Measurements from ENCODE around the gene FARS2.

FARS2 gene

DNA sequence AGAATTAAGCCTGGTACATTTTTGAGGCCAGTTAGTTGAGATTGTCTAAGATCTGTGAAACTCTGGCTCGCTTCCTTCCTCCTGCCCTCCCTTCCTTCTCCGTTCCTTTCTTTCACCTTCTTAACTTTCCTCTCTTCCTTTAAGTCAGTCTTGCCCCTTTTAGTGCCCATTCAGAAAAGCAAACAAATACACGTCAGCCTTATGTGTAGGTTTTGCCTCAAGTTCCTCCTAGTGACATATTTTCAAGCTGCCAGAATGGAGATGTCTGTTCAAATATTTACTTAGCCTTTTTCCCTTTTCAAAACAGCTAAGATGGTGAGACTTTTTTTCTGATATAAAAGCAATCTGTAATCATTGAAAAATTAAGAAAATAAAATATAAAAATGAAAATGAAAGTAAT, 178.4 kb downstream of the FARS2 start:
- ChIA-PET CTCF (no interaction called here), POLR2A (ENCODE audit: low non-redundant PET) (no interaction called here)
- no peak for TF ChIP-seq CTCF (conservative IDR thresholded peaks at IDR 0.05; ENCODE audit: low read depth)
- no peak for DNase-seq (ENCODE audit: low spot score)
- H3K27ac ChIP-seq, result no peak overlapping the region

DNA sequence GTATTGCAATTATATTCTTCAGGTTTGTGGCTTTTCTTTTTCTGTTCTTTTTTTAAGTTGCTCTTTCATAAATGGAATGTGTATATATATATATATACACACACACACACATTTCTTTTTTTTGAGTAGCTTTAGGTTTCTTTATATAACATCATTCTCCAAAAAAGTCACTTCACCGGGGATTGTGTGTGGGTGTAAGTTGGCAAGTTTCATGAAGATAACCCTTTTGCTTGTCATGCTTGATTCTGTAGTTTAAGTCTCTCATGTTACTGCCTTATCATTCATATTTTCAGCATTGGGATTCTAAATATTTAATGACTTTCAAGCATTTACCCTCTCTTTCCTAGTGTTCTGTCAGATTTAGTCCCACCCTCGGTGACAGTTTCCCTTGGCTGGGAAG, 181.0 kb downstream of the FARS2 start:
- ChIA-PET POLR2A (ENCODE audit: low non-redundant PET) (no interaction called here), CTCF (no interaction called here)
- DNase-seq (ENCODE audit: low spot score), result no peak
- no peak overlapping the region for H3K27ac ChIP-seq
- TF ChIP-seq CTCF (conservative IDR thresholded peaks at IDR 0.05; ENCODE audit: low read depth), result no peak

DNA sequence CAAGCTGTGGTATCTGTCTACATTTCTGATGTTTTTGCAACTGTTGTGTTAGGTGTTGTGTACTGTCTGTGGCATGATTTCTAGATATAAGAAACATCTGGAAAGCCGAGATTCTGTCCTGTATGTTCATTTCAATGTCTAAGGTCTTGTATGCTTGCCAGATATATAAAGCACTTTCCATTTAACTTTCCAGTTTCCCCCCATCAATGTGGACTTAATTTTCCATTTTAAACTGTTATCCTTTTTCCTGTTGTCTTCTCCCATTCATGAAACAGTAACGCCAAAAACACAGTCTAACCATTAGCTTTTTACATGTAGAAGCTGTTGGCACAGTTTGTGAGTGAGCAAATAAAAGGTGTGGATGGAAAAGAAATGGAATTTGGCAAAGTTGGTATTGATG, 181.6 kb downstream of the FARS2 start:
- ChIA-PET CTCF (interaction anchor here (0.6 kb wide), 1 partner anchor 231 kb away, joined by 3 read pairs; no protein-coding TSS in a partner anchor), POLR2A (ENCODE audit: low non-redundant PET) (no interaction called here)
- no peak for TF ChIP-seq CTCF (conservative IDR thresholded peaks at IDR 0.05; ENCODE audit: low read depth)
- DNase-seq (ENCODE audit: low spot score), result no peak
- no peak overlapping the region for H3K27ac ChIP-seq

GRCh38 chr6:5443491-5443890, 182.2 kb downstream of the FARS2 start:
- DNase-seq (ENCODE audit: low spot score), result no peak
- ChIA-PET CTCF (interaction anchor here (0.8 kb wide), 1 partner anchor 12 kb away, joined by 3 read pairs; no protein-coding TSS in a partner anchor), POLR2A (ENCODE audit: low non-redundant PET) (no interaction called here)
- no peak overlapping the region for H3K27ac ChIP-seq
- TF ChIP-seq CTCF (conservative IDR thresholded peaks at IDR 0.05; ENCODE audit: low read depth), result no peak

- POLR2A ChIA-PET (ENCODE audit: low non-redundant PET), result no interaction called here
- H3K27ac ChIP-seq, result no peak overlapping the region
- CTCF ChIA-PET, result no interaction called here
- TF ChIP-seq CTCF (conservative IDR thresholded peaks at IDR 0.05; ENCODE audit: low read depth), result no peak
- no peak for DNase-seq (ENCODE audit: low spot score)
Measured at GRCh38 chr6:5446362-5447075, 185.2 kb downstream of the FARS2 start.

- no peak for DNase-seq (ENCODE audit: low spot score)
- ChIA-PET POLR2A (ENCODE audit: low non-redundant PET) (no interaction called here), CTCF (no interaction called here)
- no peak for TF ChIP-seq CTCF (conservative IDR thresholded peaks at IDR 0.05; ENCODE audit: low read depth)
- H3K27ac ChIP-seq, result no peak overlapping the region
Measured at GRCh38 chr6:5447921-5448320, 186.6 kb downstream of the FARS2 start.
